ENCODE measurements around the gene CAMK4.

Gene CAMK4

GRCh38 chr5:111507276-111507675 lies 283.1 kb downstream of the CAMK4 start:
- no peak for DNase-seq

GRCh38 chr5:111509119-111509518 lies 284.9 kb downstream of the CAMK4 start:
- no peak for DNase-seq

- no peak for DNase-seq
These were observed 287.1 kb downstream of the CAMK4 start for GRCh38 chr5:111511174-111511830.

- peak; percentile 33 for DNase-seq
These were observed 287.7 kb downstream of the CAMK4 start for GRCh38 chr5:111511831-111512374.

GRCh38 chr5:111512375-111513130 lies 288.4 kb downstream of the CAMK4 start, which contains the start of gene STARD4:
STARD4 (minus strand) TSS chr5:111512535; CDS start chr5:111507433, 5,102 bp downstream.
- peak; percentile 76 for DNase-seq

- DNase-seq: no peak
These were observed 288.9 kb downstream of the CAMK4 start for GRCh38 chr5:111513131-111513520.

GRCh38 chr5:111514087-111514486 lies 289.9 kb downstream of the CAMK4 start:
- DNase-seq: no peak

GRCh38 chr5:111517853-111518501 lies 293.8 kb downstream of the CAMK4 start:
- no peak for DNase-seq

GRCh38 chr5:111518777-111519176 lies 294.6 kb downstream of the CAMK4 start:
- DNase-seq: no peak

- no peak for DNase-seq
These were observed 296.7 kb downstream of the CAMK4 start for GRCh38 chr5:111520908-111521307.

GRCh38 chr5:111528056-111528455 lies 303.9 kb downstream of the CAMK4 start:
- DNase-seq: no peak

- no peak for DNase-seq
These were observed 306.1 kb downstream of the CAMK4 start for GRCh38 chr5:111530298-111530740.

- DNase-seq: no peak
These were observed 308.9 kb downstream of the CAMK4 start for GRCh38 chr5:111532886-111533582.

GRCh38 chr5:111535879-111536549 lies 311.8 kb downstream of the CAMK4 start:
- DNase-seq: no peak

GRCh38 chr5:111537141-111538024 lies 313.2 kb downstream of the CAMK4 start:
- DNase-seq: no peak

Data from NCI-H2107 (cell line).